GM12891 (cell line): ENCODE data around the gene ACSS1.

Experiments
- POLR2A ChIP-seq: IDR thresholded peaks from 2 replicates; pipeline ENCODE4 v1.6.1; 2011; ENCODE audit warnings: low read depth, low read length, control low read depth
- POLR2AphosphoS5 ChIP-seq: IDR thresholded peaks from 2 replicates; pipeline ENCODE4 v1.6.1; 2011; ENCODE audit warnings: low read depth, low read length, control low read depth
- SPI1 ChIP-seq: IDR thresholded peaks from 2 replicates; pipeline ENCODE4 v1.6.1; 2011; ENCODE audit warnings: low read depth, low read length, control low read depth
- TAF1 ChIP-seq: IDR thresholded peaks from 2 replicates; pipeline ENCODE4 v1.6.1; 2011; ENCODE audit warnings: low read depth, low read length, control low read depth

- TF ChIP-seq POLR2A (no peak), POLR2AphosphoS5 (no peak), SPI1 (no peak), TAF1 (no peak)
These were observed 46.1 kb downstream of the ACSS1 start for GRCh38 chr20:25011831-25012241.
